ENCODE measurements around the gene IQSEC3. TPM values are rescaled to one million over a fixed set of nuclear protein-coding genes. Genes with fewer than 3 reads are reported as not detected.

Gene IQSEC3
- total RNA-seq, 1 donor from 2014 or later: 4.1 TPM

DNA sequence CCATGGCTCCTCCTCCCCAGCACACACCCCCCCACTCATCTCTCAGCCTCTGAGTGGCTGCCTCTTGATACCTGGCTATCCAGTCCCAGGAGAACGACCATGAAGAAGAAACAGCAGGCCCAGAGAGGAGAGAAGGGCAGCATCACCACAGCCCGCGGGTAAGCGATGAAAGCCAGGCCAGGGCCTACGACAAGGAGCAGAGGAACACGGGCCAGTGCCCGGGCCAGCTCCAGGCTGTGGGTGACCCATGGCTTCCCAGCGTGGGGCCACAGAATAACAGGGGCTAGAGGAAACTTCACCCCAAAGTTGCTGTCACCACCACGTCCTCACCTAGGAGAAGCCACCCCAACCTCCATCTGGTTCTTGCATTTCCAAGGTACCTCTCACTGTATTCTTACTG is 157.8 kb downstream of the IQSEC3 start:
- DNase-seq (ENCODE audit: low spot score in 2 of 2) (no peak), FAIRE-seq (no peak)

DNA sequence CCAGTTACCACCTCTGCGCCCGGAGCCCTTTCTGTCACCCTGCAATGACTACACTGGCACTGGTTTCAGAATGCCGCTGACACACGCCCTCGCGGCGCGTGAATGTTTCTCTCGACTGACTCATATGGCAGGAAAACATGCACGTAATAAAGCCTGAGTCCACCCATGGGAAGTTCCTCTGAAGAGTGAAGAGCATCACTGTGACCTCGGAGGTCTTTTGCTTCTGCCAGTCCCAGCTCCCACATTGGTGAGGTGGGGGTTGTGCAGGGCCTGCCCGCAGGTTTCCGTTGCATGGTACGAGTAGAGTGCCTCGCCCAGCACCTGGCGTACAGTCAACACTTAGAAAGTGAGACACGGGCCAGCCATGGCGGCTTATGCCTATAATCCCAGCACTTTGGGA is 158.4 kb downstream of the IQSEC3 start:
- no peak for FAIRE-seq
- DNase-seq (ENCODE audit: low spot score in 2 of 2): no peak

DNA sequence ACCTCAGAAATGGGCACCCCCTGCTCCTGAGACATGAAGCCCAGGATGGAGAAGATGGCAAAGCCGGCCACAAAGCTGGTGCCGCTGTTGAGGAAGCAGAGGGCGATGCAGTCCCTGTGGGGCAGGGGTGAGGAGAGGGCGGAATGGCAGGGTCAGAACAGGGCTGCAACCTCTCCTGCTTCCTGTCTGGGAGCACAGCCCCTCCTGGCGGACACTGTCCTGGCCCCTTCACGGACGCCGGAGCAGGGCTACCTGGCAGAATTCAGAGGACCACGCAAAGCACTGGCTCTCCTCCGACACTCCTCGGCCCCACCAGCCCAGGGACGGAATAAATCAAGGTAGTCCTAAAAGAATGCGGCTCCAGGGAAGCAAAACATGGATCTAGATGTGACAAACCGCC is 159.8 kb downstream of the IQSEC3 start:
- FAIRE-seq (no peak), DNase-seq (ENCODE audit: low spot score in 2 of 2) (no peak)

DNA sequence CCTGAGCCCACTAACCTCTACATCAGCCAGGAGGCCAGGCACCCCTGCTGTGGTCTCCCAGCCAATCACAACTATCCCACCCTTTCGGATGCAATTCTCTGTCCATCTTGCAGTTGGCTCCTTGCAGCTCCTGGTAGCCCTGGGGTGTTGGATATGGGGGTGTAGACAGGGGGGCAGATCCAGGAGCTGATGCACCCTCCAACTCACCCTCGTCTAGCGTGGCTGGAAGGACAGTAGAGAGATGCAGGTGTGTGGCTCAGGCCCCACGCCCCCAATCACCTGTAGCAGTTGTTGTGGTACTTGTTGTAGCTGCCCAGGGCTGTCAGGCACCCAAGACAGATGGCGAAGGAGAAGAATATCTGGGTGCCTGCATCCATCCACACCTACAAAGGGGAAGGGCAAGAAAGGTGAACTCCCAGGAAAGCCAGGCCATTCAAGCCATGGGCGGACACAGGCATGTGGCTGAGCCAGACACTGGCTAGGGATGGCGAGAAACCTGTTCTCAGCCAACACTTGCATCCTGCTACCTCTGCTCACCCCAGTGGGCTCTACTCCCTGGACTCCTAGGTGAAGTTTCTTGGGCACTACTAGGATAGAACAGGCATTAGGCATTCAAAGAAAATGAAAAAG is 160.8 kb downstream of the IQSEC3 start:
- FAIRE-seq (no peak), DNase-seq (ENCODE audit: low spot score in 2 of 2) (no peak)

Other genes with a start within 250 kb of the IQSEC3 start
- gene SLC6A12, start 147.4 kb downstream of the IQSEC3 start, total RNA-seq: 6.9 TPM
- 12.2 TPM for gene SLC6A13, start 196.1 kb downstream of the IQSEC3 start, total RNA-seq

All from frontal cortex (tissue), 4 donors.